ENCODE results near the gene TRPC5OS. TPM values are rescaled to one million over a fixed set of nuclear protein-coding genes. Genes with fewer than 3 reads are reported as not detected.

Gene TRPC5OS
- not detected for total RNA-seq

- DNase-seq (ENCODE audit: low spot score in 2 of 2) = no peak
- Histone ChIP-seq H3K4me3 (no peak within 1 kb of the TSS), H3K27ac (no peak within 1 kb of the TSS), H3K27me3 (no peaks in the 10 kb centered on the region), H3K4me1 (no peaks in the 10 kb centered on the region), H3K36me3 (no peaks in the 10 kb centered on the region), H3K9me3 (no peaks in the 10 kb centered on the region)
- intact Hi-C loops (cut with DNase I) = no loop called here
- TF ChIP-seq CTCF (IDR thresholded peaks at IDR 0.05) = no peak
Observed at GRCh38 chrX:111875881-111876280, at the start of gene TRPC5OS. Gene TRPC5OS (plus strand): TSS chrX:111876181. CDS start chrX:111901850, 25,669 bp downstream.

- DNase-seq (ENCODE audit: low spot score in 2 of 2) = no peak
- intact Hi-C loops (cut with DNase I) = no loop called here
- Histone ChIP-seq H3K36me3 (no peaks in the 10 kb centered on the region), H3K4me1 (no peaks in the 10 kb centered on the region), H3K9me3 (no peaks in the 10 kb centered on the region), H3K27ac (no peak overlapping the region), H3K4me3 (no peak overlapping the region), H3K27me3 (no peaks in the 10 kb centered on the region)
- TF ChIP-seq CTCF (IDR thresholded peaks at IDR 0.05) = no peak
Observed at GRCh38 chrX:111829345-111829744, 46.6 kb upstream of the TRPC5OS start.

GRCh38 chrX:111830571-111830970 is 45.4 kb upstream of the TRPC5OS start:
- no peak for TF ChIP-seq CTCF (IDR thresholded peaks at IDR 0.05)
- intact Hi-C loops (cut with DNase I) = no loop called here
- H3K27me3 ChIP-seq = no peaks in the 10 kb centered on the region

GRCh38 chrX:111831343-111831742 is 44.6 kb upstream of the TRPC5OS start:
- Histone ChIP-seq H3K4me1 (no peaks in the 10 kb centered on the region), H3K27ac (no peak overlapping the region), H3K4me3 (no peak overlapping the region), H3K9me3 (no peaks in the 10 kb centered on the region), H3K36me3 (no peaks in the 10 kb centered on the region), H3K27me3 (no peaks in the 10 kb centered on the region)
- DNase-seq (ENCODE audit: low spot score in 2 of 2) = no peak
- intact Hi-C loops (cut with DNase I) = no loop called here
- TF ChIP-seq CTCF (IDR thresholded peaks at IDR 0.05) = no peak

More at GRCh38 chrX:111830571-111830970, 45.4 kb upstream of the TRPC5OS start:
- Histone ChIP-seq H3K9me3 (no peaks in the 10 kb centered on the region), H3K27ac (no peak overlapping the region), H3K36me3 (no peaks in the 10 kb centered on the region), H3K4me1 (no peaks in the 10 kb centered on the region), H3K4me3 (no peak overlapping the region)
- DNase-seq (ENCODE audit: low spot score in 2 of 2) = no peak

- Histone ChIP-seq H3K27me3 (no peaks in the 10 kb centered on the region), H3K9me3 (no peaks in the 10 kb centered on the region), H3K36me3 (no peaks in the 10 kb centered on the region), H3K27ac (no peak overlapping the region), H3K4me3 (no peak overlapping the region), H3K4me1 (no peaks in the 10 kb centered on the region)
- DNase-seq (ENCODE audit: low spot score in 2 of 2) = no peak
- intact Hi-C loops (cut with DNase I) = no loop called here
- no peak for TF ChIP-seq CTCF (IDR thresholded peaks at IDR 0.05)
Observed at GRCh38 chrX:111837197-111837596, 38.8 kb upstream of the TRPC5OS start.

GRCh38 chrX:111847491-111848133 is 28.4 kb upstream of the TRPC5OS start:
- Histone ChIP-seq H3K4me3 (no peak overlapping the region), H3K27ac (no peak overlapping the region), H3K9me3 (no peaks in the 10 kb centered on the region), H3K36me3 (no peaks in the 10 kb centered on the region), H3K27me3 (no peaks in the 10 kb centered on the region), H3K4me1 (no peaks in the 10 kb centered on the region)
- no peak for DNase-seq (ENCODE audit: low spot score in 2 of 2)
- TF ChIP-seq CTCF (IDR thresholded peaks at IDR 0.05) = no peak
- intact Hi-C loops (cut with DNase I) = no loop called here
